CD14-positive monocyte (primary cell): Measurements from ENCODE around the gene RIMS1. TPM values are rescaled to one million over a fixed set of nuclear protein-coding genes. Genes with fewer than 3 reads are reported as not detected.

ENCODE experiments used
- DNase-seq, 3 donors: peaks; one replicate each; pipeline ENCODE4 v3.0.0-alpha.2; 2011 to 2022
- H2AFZ ChIP-seq: 2 replicates; pipeline ENCODE4 v1.6.0; 2012; ENCODE audit warnings: mild to moderate bottlenecking, low read depth, low read length, inconsistent platforms; ENCODE audit not compliant: insufficient read depth, poor library complexity, severe bottlenecking
- H3K27ac ChIP-seq, 2 donors: 1 replicate in 1 of 2; 2 replicates in 1 of 2; pipeline ENCODE4 v1.5.1; 2012 to 2013; ENCODE audit warnings: low read length in 2 of 2, control low read depth in 1 of 2, inconsistent platforms in 1 of 2, low read depth in 1 of 2, mild to moderate bottlenecking in 1 of 2
- H3K27me3 ChIP-seq, 2 donors: one replicate each; pipeline versions ENCODE4 v1.6.0 to v1.6.1; 2011 to 2013; ENCODE audit warnings: low read length in 2 of 2; ENCODE audit not compliant: control insufficient read depth in 2 of 2, insufficient read depth in 2 of 2
- H3K36me3 ChIP-seq, 2 donors: replicated peaks in 1 of 2; 1 replicate in 1 of 2; 2 replicates in 1 of 2; pipeline versions ENCODE4 v1.5.1 to v1.6.1; 2012 to 2013; ENCODE audit warnings: low read length in 2 of 2, control low read depth in 1 of 2, inconsistent platforms in 1 of 2, mild to moderate bottlenecking in 1 of 2; ENCODE audit not compliant: insufficient read depth in 2 of 2, control insufficient read depth in 1 of 2
- H3K4me1 ChIP-seq, 2 donors: 1 replicate in 1 of 2; 2 replicates in 1 of 2; pipeline versions ENCODE4 v1.5.1 to v1.6.1; 2012 to 2013; ENCODE audit warnings: low read length in 2 of 2, control low read depth in 1 of 2, inconsistent platforms in 1 of 2, mild to moderate bottlenecking in 1 of 2, moderate library complexity in 1 of 2; ENCODE audit not compliant: insufficient read depth in 2 of 2, control insufficient read depth in 1 of 2
- H3K4me2 ChIP-seq: replicated peaks from 2 replicates; pipeline ENCODE3; 2012; ENCODE audit warnings: low read length, moderate library complexity, mild to moderate bottlenecking; ENCODE audit not compliant: poor library complexity, severe bottlenecking; ENCODE audit errors: extremely low read depth
- H3K4me3 ChIP-seq, 3 experiments: fragments of 200-600 bp in 1 of 3; sonication (generic) in 1 of 3; replicated peaks in 1 of 3; 1 replicate in 2 of 3; 2 replicates in 1 of 3; pipeline ENCODE4 v1.5.1; 2011 to 2013; ENCODE audit warnings: low read length in 3 of 3, mild to moderate bottlenecking in 3 of 3, control low read depth in 2 of 3, low read depth in 2 of 3, inconsistent platforms in 1 of 3, moderate library complexity in 1 of 3
- H3K79me2 ChIP-seq: 2 replicates; pipeline ENCODE4 v1.6.0; 2012; ENCODE audit warnings: mild to moderate bottlenecking, control low read depth, inconsistent platforms, low read length, moderate library complexity; ENCODE audit not compliant: insufficient read depth
- H3K9ac ChIP-seq: 2 replicates; pipeline ENCODE4 v1.6.0; 2017; ENCODE audit warnings: low read length, mild to moderate bottlenecking; ENCODE audit not compliant: insufficient read depth, poor library complexity, severe bottlenecking
- H3K9me3 ChIP-seq, 2 donors: replicated peaks in 1 of 2; 1 replicate in 1 of 2; 2 replicates in 1 of 2; pipeline versions ENCODE4 v1.5.1 to v1.6.1; 2012 to 2013; ENCODE audit warnings: low read length in 2 of 2, control low read depth in 1 of 2; ENCODE audit not compliant: control insufficient read depth in 1 of 2, insufficient read depth in 1 of 2
- H4K20me1 ChIP-seq: 2 replicates; pipeline ENCODE4 v1.6.0; 2012; ENCODE audit warnings: mild to moderate bottlenecking, low read length, control low read depth, moderate library complexity; ENCODE audit not compliant: insufficient read depth
- H3K27ac Mint-ChIP-seq, 7 donors: one replicate each; pipeline ENCODE4 v1.8.0; 2020; ENCODE audit warnings: mild to moderate bottlenecking in 7 of 7, mixed read lengths in 7 of 7, moderate library complexity in 6 of 7, inconsistent platforms in 2 of 7
- H3K27me3 Mint-ChIP-seq, 3 donors: one replicate each; pipeline ENCODE4 v1.8.0; 2021 to 2022; ENCODE audit warnings: low read depth in 3 of 3, mild to moderate bottlenecking in 3 of 3, mixed read lengths in 3 of 3, moderate library complexity in 3 of 3, inconsistent platforms in 1 of 3
- H3K36me3 Mint-ChIP-seq, 2 donors: one replicate each; pipeline ENCODE4 v1.8.0; 2020; ENCODE audit warnings: mixed read lengths in 2 of 2, inconsistent platforms in 1 of 2, mild to moderate bottlenecking in 1 of 2
- H3K4me1 Mint-ChIP-seq: one replicate; pipeline ENCODE4 v1.8.0; 2020; ENCODE audit warnings: mild to moderate bottlenecking, mixed read lengths
- H3K4me3 Mint-ChIP-seq, 2 donors: one replicate each; pipeline ENCODE4 v1.8.0; 2020; ENCODE audit warnings: mild to moderate bottlenecking in 2 of 2, mixed read lengths in 2 of 2, moderate library complexity in 1 of 2
- H3K9me3 Mint-ChIP-seq, 7 donors: one replicate each; pipeline ENCODE4 v1.8.0; 2020 to 2022; ENCODE audit warnings: mixed read lengths in 7 of 7, mild to moderate bottlenecking in 6 of 7, moderate library complexity in 6 of 7, inconsistent platforms in 2 of 7
- WGBS: methylation state at CpG from one replicate; pipeline ENCODE4 v1.1.5; 2013; ENCODE audit warnings: missing lambda C conversion rate; ENCODE audit not compliant: insufficient coverage; 5-methylcytosine and 5-hydroxymethylcytosine counted together
- intact Hi-C, 2 donors: fragments of 100-400 bp; cut with micrococcal nuclease; formaldehyde crosslinking; loops; one replicate each; pipeline versions ENCODE4 v1.15.0 to v1.15.1; 2023
- polyA plus RNA-seq, 3 donors: library from polyadenylated mRNA; depleted of rRNA in 1 of 3; unstranded in 2 of 3; stranded (reverse) in 1 of 3; fragments of 300-500 nt in 2 of 3; fragments of >200 nt in 1 of 3; fragmentation: Illumina TruSeq in 2 of 3; gene quantifications; 1 replicate in 2 of 3; 2 replicates in 1 of 3; pipeline ENCODE4 v1.2.3, GENCODE V29; 2012 to 2021
- TF ChIP-seq, protein P1 (sequence below): fragments of 200-600 bp; IDR thresholded peaks from one replicate; pipeline ENCODE4 v1.8.0; 2022; ENCODE audit warnings: antibody characterized with exemption, mild to moderate bottlenecking

RIMS1 gene
- polyA plus RNA-seq, 3 donors, result not detected

DNA sequence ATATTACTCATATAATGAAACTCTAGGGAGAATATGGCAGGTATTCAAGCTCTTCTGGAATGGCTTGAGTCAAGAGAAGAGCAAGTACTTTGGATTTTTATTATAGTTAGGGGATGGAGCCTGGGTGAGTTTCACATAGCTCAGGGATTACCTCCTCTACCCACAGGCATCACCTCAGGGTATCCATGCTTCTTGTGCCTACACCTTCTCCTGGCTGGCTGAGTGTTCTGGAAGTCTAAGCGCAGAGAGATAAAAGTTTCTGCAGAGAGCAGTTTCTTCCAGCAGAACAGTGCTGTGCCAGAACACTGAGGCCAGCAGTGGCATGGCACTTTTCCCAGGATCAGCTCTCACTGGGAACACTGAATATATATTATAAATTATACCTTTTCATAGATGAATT, 535.8 kb downstream of the RIMS1 start:
- no peak for DNase-seq
- no peaks in the 10 kb centered on the region for H3K27me3 ChIP-seq
- intact Hi-C loops, result no loop called here
- H4K20me1 ChIP-seq, result no peaks in the 10 kb centered on the region
- H2AFZ ChIP-seq, result no peak overlapping the region
- Mint-ChIP-seq H3K4me3 (no peak overlapping the region), H3K36me3 (no peaks in the 10 kb centered on the region), H3K27ac (no peak overlapping the region), H3K4me1 (peaks cover 11% of the 10 kb centered on the region), H3K27me3 (peaks cover 0 to 2% (median 0%) of the 10 kb centered on the region in 3 donors), H3K9me3 (no peaks in the 10 kb centered on the region)
- no peak overlapping the region for H3K4me2 ChIP-seq
- no peaks in the 10 kb centered on the region for H3K9me3 ChIP-seq
- no peak overlapping the region for H3K9ac ChIP-seq
- H3K27ac ChIP-seq, result no peak overlapping the region
- H3K36me3 ChIP-seq, result no peaks in the 10 kb centered on the region
- H3K4me3 ChIP-seq, result no peak overlapping the region
- WGBS, result no CpG with 5 or more reads among the region's 1 CpG
- TF ChIP-seq, protein P1, sequence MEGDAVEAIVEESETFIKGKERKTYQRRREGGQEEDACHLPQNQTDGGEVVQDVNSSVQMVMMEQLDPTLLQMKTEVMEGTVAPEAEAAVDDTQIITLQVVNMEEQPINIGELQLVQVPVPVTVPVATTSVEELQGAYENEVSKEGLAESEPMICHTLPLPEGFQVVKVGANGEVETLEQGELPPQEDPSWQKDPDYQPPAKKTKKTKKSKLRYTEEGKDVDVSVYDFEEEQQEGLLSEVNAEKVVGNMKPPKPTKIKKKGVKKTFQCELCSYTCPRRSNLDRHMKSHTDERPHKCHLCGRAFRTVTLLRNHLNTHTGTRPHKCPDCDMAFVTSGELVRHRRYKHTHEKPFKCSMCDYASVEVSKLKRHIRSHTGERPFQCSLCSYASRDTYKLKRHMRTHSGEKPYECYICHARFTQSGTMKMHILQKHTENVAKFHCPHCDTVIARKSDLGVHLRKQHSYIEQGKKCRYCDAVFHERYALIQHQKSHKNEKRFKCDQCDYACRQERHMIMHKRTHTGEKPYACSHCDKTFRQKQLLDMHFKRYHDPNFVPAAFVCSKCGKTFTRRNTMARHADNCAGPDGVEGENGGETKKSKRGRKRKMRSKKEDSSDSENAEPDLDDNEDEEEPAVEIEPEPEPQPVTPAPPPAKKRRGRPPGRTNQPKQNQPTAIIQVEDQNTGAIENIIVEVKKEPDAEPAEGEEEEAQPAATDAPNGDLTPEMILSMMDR, result no peak
- no peaks in the 10 kb centered on the region for H3K4me1 ChIP-seq
- no peaks in the 10 kb centered on the region for H3K79me2 ChIP-seq

DNA sequence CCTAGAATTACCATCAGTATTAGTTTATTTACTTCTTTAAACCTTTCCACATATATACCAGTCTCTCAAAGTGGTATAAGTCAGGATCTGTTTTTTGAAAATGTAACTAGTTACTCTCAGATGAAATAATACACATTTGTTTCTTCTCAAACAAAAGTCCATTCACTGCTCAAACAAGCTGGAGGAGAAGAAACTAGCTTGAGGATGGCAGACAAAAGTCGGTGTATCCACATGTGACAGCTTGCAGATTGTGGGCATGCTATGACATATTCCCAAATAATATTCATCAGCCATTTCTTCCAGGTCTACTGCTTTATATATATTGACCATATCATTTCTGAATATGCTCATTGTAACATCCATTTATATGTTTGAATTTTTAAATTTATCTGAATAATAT, 538.1 kb downstream of the RIMS1 start:
- no CpG with 5 or more reads among the region's 1 CpG for WGBS
- Histone ChIP-seq H3K36me3 (no peaks in the 10 kb centered on the region), H3K9ac (no peak overlapping the region), H3K4me3 (no peak overlapping the region), H4K20me1 (no peaks in the 10 kb centered on the region), H3K9me3 (no peaks in the 10 kb centered on the region), H3K4me2 (no peak overlapping the region), H3K27ac (no peak overlapping the region), H3K27me3 (no peaks in the 10 kb centered on the region), H3K79me2 (no peaks in the 10 kb centered on the region), H3K4me1 (no peaks in the 10 kb centered on the region), H2AFZ (no peak overlapping the region)
- Mint-ChIP-seq H3K36me3 (no peaks in the 10 kb centered on the region), H3K27me3 (peaks cover 0 to 2% (median 2%) of the 10 kb centered on the region in 3 donors), H3K9me3 (peaks cover 0 to 7% (median 0%) of the 10 kb centered on the region in 7 donors), H3K27ac (no peak overlapping the region), H3K4me1 (peaks cover 11% of the 10 kb centered on the region), H3K4me3 (no peak overlapping the region)
- intact Hi-C loops, result no loop called here
- no peak for DNase-seq
- TF ChIP-seq, protein P1, result no peak
